ENCODE data around the gene KCNJ16. TPM values are rescaled to one million over a fixed set of nuclear protein-coding genes. Genes with fewer than 3 reads are reported as not detected.

KCNJ16 gene
- total and polyA plus RNA-seq, 2 of the 13 experiments (the other 11 are each of a cell fraction or from before 2014, with no cell fraction given) = not detected

- FAIRE-seq = no peak
- CTCF ChIA-PET (ENCODE audit: low intra/inter-chr PET ratio, low total read pairs) = no interaction called here
- Histone ChIP-seq H3K79me2 (ENCODE audit: insufficient read depth, low read length) (no peaks in the 10 kb centered on the region), H3K9me3 (ENCODE audit: low read length) (peaks cover 90% of the 10 kb centered on the region), H2AFZ (ENCODE audit: low read length) (no peak overlapping the region), H3K27me3 (ENCODE audit: control insufficient read depth in 1 of 2, insufficient read depth in 2 of 2, low read length in 2 of 2) (no peaks in the 10 kb centered on the region), H3K27ac (ENCODE audit: extremely low read length, insufficient read depth, low read length) (no peak overlapping the region), H3K9ac (ENCODE audit: insufficient read depth, low read depth, low read length) (no peak overlapping the region), H3K4me3 (replicated peaks in 1 of 3; ENCODE audit: insufficient read depth in 1 of 3, low read depth in 2 of 3, low read length in 3 of 3) (no peak overlapping the region), H3K4me2 (ENCODE audit: low read depth, low read length) (no peak overlapping the region), H4K20me1 (ENCODE audit: insufficient read depth, low read length) (no peaks in the 10 kb centered on the region), H3K4me1 (ENCODE audit: insufficient read depth, low read length) (no peaks in the 10 kb centered on the region), H3K36me3 (replicated peaks in 1 of 2; ENCODE audit: control insufficient read depth in 1 of 2, insufficient read depth in 2 of 2, low read length in 2 of 2) (no peaks in the 10 kb centered on the region)
- TF ChIP-seq SALL1 (CRISPR knock-in tag; IDR thresholded peaks at IDR 0.05) (no peak), SMAD3 (CRISPR knock-in tag; IDR thresholded peaks at IDR 0.05) (no peak), ARNTL (CRISPR knock-in tag; IDR thresholded peaks at IDR 0.05) (no peak), ZNF253 (CRISPR knock-in tag; IDR thresholded peaks at IDR 0.05; ENCODE audit: borderline replicate concordance) (no peak), NFATC3 (CRISPR knock-in tag; IDR thresholded peaks at IDR 0.05) (no peak), ATF7 (IDR thresholded peaks at IDR 0.05) (peak; percentile 52; the same call in 1 of the 2 replicates), ATF7 (CRISPR knock-in tag; IDR thresholded peaks at IDR 0.05) (no peak), ZNF83 (CRISPR knock-in tag; IDR thresholded peaks at IDR 0.05; ENCODE audit: borderline replicate concordance) (no peak), CEBPB (IDR thresholded peaks at IDR 0.05; ENCODE audit: borderline replicate concordance, low read depth, low read length) (peak; percentile 56), TFAP4 (IDR thresholded peaks at IDR 0.05; ENCODE audit: borderline replicate concordance, low read depth) (no peak), PAF1 (CRISPR knock-in tag; IDR thresholded peaks at IDR 0.05) (no peak), RBAK (CRISPR knock-in tag; IDR thresholded peaks at IDR 0.05) (no peak), KIAA2018 (CRISPR knock-in tag; IDR thresholded peaks at IDR 0.05; ENCODE audit: borderline replicate concordance) (no peak), ZNF670 (CRISPR knock-in tag; IDR thresholded peaks at IDR 0.05; ENCODE audit: borderline replicate concordance) (no peak), GABPA (IDR thresholded peaks at IDR 0.05; ENCODE audit: low read depth, low read length) (no peak), GABPA (CRISPR knock-in tag; IDR thresholded peaks at IDR 0.05; ENCODE audit: low read depth) (no peak)
- POLR2A ChIA-PET = no interaction called here
- in situ Hi-C loops (cut with HindIII; ENCODE audit: extremely low pct_ligation_motif_present, low pct_unique_long_range_greater_than_20kb) (no loop called here), intact Hi-C loops (cut with micrococcal nuclease; ENCODE audit: unreplicated experiment) (no loop called here)
- 2% methylated on average over 5 of the region's 5 CpGs for WGBS (ENCODE audit: low lambda C conversion rate)
- BruUV-seq (replicated peaks) = no TSS peak
- ATAC-seq = no peak
- DNase-seq (ENCODE audit: low spot score) = no peak
These were observed 27.2 kb upstream of the KCNJ16 start for GRCh38 chr17:70047619-70048419.

Measured in HepG2 (cell line).